Measurements from ENCODE around the gene SNX12.

GRCh38 chrX:71060127-71060526, 8.0 kb downstream of the SNX12 start:
- TF ChIP-seq CTCF (IDR thresholded peaks at IDR 0.05) (no peak), ATF6 (CRISPR knock-in tag; IDR thresholded peaks at IDR 0.05) (no peak)
- TF ChIP-seq, protein P1, sequence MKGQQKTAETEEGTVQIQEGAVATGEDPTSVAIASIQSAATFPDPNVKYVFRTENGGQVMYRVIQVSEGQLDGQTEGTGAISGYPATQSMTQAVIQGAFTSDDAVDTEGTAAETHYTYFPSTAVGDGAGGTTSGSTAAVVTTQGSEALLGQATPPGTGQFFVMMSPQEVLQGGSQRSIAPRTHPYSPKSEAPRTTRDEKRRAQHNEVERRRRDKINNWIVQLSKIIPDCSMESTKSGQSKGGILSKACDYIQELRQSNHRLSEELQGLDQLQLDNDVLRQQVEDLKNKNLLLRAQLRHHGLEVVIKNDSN (CRISPR knock-in tag; IDR thresholded peaks at IDR 0.05): no peak
- TF ChIP-seq, protein P2, sequence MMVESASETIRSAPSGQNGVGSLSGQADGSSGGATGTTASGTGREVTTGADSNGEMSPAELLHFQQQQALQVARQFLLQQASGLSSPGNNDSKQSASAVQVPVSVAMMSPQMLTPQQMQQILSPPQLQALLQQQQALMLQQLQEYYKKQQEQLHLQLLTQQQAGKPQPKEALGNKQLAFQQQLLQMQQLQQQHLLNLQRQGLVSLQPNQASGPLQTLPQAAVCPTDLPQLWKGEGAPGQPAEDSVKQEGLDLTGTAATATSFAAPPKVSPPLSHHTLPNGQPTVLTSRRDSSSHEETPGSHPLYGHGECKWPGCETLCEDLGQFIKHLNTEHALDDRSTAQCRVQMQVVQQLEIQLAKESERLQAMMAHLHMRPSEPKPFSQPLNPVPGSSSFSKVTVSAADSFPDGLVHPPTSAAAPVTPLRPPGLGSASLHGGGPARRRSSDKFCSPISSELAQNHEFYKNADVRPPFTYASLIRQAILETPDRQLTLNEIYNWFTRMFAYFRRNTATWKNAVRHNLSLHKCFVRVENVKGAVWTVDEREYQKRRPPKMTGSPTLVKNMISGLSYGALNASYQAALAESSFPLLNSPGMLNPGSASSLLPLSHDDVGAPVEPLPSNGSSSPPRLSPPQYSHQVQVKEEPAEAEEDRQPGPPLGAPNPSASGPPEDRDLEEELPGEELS (CRISPR knock-in tag; IDR thresholded peaks at IDR 0.05): no peak
